ENCODE data around the gene CASS4.

- no peak for TF ChIP-seq CTCF (IDR thresholded peaks at IDR 0.05)
- TF ChIP-seq ZFX (IDR thresholded peaks at IDR 0.05; ENCODE audit: borderline replicate concordance) = no peak
Observed at GRCh38 chr20:56443654-56444540, 31.8 kb downstream of the CASS4 start.

Data from 22Rv1 (cell line).